ENCODE results near the gene CFAP54. TPM values are rescaled to one million over a fixed set of nuclear protein-coding genes. Genes with fewer than 3 reads are reported as not detected.
A peak's percentile ranks its signal among the peaks of the same experiment; 100 is the strongest.

Gene CFAP54
- total and polyA plus RNA-seq, 2 experiments from 2014 or later = 0.07 to 0.76 TPM

- Mint-ChIP-seq H3K36me3 (ENCODE audit: low read depth) (no peaks in the 10 kb centered on the region), H3K27ac (no peak overlapping the region), H3K9me3 (no peaks in the 10 kb centered on the region), H3K4me3 (no peak overlapping the region), H3K4me1 (no peaks in the 10 kb centered on the region), H3K27me3 (ENCODE audit: insufficient read depth, low read depth, poor library complexity) (no peaks in the 10 kb centered on the region)
- peak; percentile 18 for DNase-seq (ENCODE audit: low spot score)
- TF ChIP-seq CREB1 (CRISPR knock-in tag; IDR thresholded peaks at IDR 0.05; ENCODE audit: low read depth) (no peak), EZH2phosphoT487 (IDR thresholded peaks at IDR 0.05; ENCODE audit: unreplicated experiment) (no peak), STAT1 (IDR thresholded peaks at IDR 0.05; ENCODE audit: unreplicated experiment) (no peak), NANOG (IDR thresholded peaks at IDR 0.05; ENCODE audit: borderline replicate concordance) (no peak)
- TF ChIP-seq, protein P1, sequence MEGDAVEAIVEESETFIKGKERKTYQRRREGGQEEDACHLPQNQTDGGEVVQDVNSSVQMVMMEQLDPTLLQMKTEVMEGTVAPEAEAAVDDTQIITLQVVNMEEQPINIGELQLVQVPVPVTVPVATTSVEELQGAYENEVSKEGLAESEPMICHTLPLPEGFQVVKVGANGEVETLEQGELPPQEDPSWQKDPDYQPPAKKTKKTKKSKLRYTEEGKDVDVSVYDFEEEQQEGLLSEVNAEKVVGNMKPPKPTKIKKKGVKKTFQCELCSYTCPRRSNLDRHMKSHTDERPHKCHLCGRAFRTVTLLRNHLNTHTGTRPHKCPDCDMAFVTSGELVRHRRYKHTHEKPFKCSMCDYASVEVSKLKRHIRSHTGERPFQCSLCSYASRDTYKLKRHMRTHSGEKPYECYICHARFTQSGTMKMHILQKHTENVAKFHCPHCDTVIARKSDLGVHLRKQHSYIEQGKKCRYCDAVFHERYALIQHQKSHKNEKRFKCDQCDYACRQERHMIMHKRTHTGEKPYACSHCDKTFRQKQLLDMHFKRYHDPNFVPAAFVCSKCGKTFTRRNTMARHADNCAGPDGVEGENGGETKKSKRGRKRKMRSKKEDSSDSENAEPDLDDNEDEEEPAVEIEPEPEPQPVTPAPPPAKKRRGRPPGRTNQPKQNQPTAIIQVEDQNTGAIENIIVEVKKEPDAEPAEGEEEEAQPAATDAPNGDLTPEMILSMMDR (conservative IDR thresholded peaks at IDR 0.05; ENCODE audit: low read depth in 2 of 2) = peak in 1 of 2 experiments; percentile 34; a peak in 1 of 4 replicates
- H3F3A ChIP-seq (replicated peaks; ENCODE audit: low read depth) = no peaks in the 10 kb centered on the region
- H3K79me2 ChIP-seq (replicated peaks; ENCODE audit: insufficient read depth) = no peaks in the 10 kb centered on the region
- H3K4me2 ChIP-seq = no peak overlapping the region
- no peaks in the 10 kb centered on the region for H3K4me1 ChIP-seq (ENCODE audit: insufficient read depth)
- no peak overlapping the region for H3K27ac ChIP-seq (ENCODE audit: low read depth)
- no peaks in the 10 kb centered on the region for H3K36me3 ChIP-seq (ENCODE audit: insufficient read depth)
- no peak overlapping the region for H2AFZ ChIP-seq
- H3K27me3 ChIP-seq (ENCODE audit: insufficient read depth) = no peaks in the 10 kb centered on the region
- H4K20me1 ChIP-seq (replicated peaks; ENCODE audit: insufficient read depth) = no peaks in the 10 kb centered on the region
- no peak; the same call in 2 of the 3 replicates for ATAC-seq
- no peaks in the 10 kb centered on the region for H3K9me2 ChIP-seq (ENCODE audit: insufficient read depth)
- no peak overlapping the region for H3K4me3 ChIP-seq
Observed at GRCh38 chr12:96462571-96463280, 26.7 kb upstream of the CFAP54 start.

GRCh38 chr12:96465896-96466295, 23.5 kb upstream of the CFAP54 start:
- H4K20me1 ChIP-seq (replicated peaks; ENCODE audit: insufficient read depth) = no peaks in the 10 kb centered on the region
- no peaks in the 10 kb centered on the region for H3K36me3 ChIP-seq (ENCODE audit: insufficient read depth)
- no peaks in the 10 kb centered on the region for H3K4me1 ChIP-seq (ENCODE audit: insufficient read depth)
- H3K9me2 ChIP-seq (ENCODE audit: insufficient read depth) = no peaks in the 10 kb centered on the region
- no peaks in the 10 kb centered on the region for H3K27me3 Mint-ChIP-seq (ENCODE audit: insufficient read depth, low read depth, poor library complexity)
- ATAC-seq (no peak), DNase-seq (ENCODE audit: low spot score) (no peak)
- H2AFZ ChIP-seq = peak overlapping the region; percentile 61; the same call in 1 of the 2 replicates
- no peaks in the 10 kb centered on the region for H3K9me3 Mint-ChIP-seq
- H3K27me3 ChIP-seq (ENCODE audit: insufficient read depth) = no peaks in the 10 kb centered on the region
- H3K4me3 Mint-ChIP-seq = no peak overlapping the region
- no peak overlapping the region for H3K27ac ChIP-seq (ENCODE audit: low read depth)
- H3K4me3 ChIP-seq = no peak overlapping the region
- no peaks in the 10 kb centered on the region for H3K36me3 Mint-ChIP-seq (ENCODE audit: low read depth)
- no peaks in the 10 kb centered on the region for H3K79me2 ChIP-seq (replicated peaks; ENCODE audit: insufficient read depth)
- H3F3A ChIP-seq (replicated peaks; ENCODE audit: low read depth) = no peaks in the 10 kb centered on the region
- H3K4me1 Mint-ChIP-seq = no peaks in the 10 kb centered on the region
- TF ChIP-seq STAT1 (IDR thresholded peaks at IDR 0.05; ENCODE audit: unreplicated experiment) = no peak
- TF ChIP-seq ZNF114 (CRISPR knock-in tag; IDR thresholded peaks at IDR 0.05) = no peak
- TF ChIP-seq JUNB (IDR thresholded peaks at IDR 0.05; ENCODE audit: unreplicated experiment) = no peak
- no peak overlapping the region for H3K27ac Mint-ChIP-seq
- no peak overlapping the region for H3K4me2 ChIP-seq
